ENCODE results near the gene SCN1B.
"Not testable (repeated sequence)": the region's sequence is repeated elsewhere in the genome, so short reads cannot be mapped to it uniquely, and the experiment has no call there.

The SCN1B gene

DNA sequence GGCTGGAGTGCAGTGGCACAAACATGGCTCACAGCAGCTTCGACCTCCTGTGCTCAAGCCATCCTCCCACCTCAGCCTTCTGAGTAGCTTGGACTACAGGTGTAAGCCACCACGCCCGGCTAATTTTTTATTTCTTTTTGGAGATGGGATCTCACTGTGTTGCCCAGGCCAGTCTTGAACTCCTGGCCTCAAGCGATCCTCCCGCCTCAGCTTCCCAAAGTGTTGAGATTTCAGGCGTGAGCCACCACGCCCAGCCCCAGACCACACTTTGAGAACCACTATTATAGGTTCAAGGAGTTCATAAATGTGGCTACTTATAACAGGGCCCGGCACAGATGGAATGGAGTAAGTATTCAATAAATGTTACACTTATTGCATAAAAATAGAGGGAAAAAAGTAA lies 3.3 kb upstream of the SCN1B start:
- Histone ChIP-seq H3K4me2 (ENCODE audit: low read depth, low read length, poor library complexity, severe bottlenecking) (no peak overlapping the region), H3K9me2 (replicated peaks; ENCODE audit: insufficient read depth, low read length) (no peaks in the 10 kb centered on the region), H4K20me1 (ENCODE audit: low read depth, low read length) (no peaks in the 10 kb centered on the region), H3K36me3 (ENCODE audit: low read length) (no peaks in the 10 kb centered on the region), H3K27ac (ENCODE audit: low read depth, low read length) (no peak overlapping the region), H3K9me3 (ENCODE audit: insufficient read depth, low read length) (no peaks in the 10 kb centered on the region), H3K9ac (ENCODE audit: low read length) (no peak overlapping the region), H3K27me3 (ENCODE audit: low read length) (no peaks in the 10 kb centered on the region), H3K79me2 (ENCODE audit: insufficient read depth, low read length) (no peaks in the 10 kb centered on the region), H3F3A (ENCODE audit: insufficient read depth) (no peaks in the 10 kb centered on the region), H3K4me3 (ENCODE audit: insufficient read depth, low read length, poor library complexity, severe bottlenecking) (no peak overlapping the region), H2AFZ (ENCODE audit: low read depth, low read length, severe bottlenecking) (no peak overlapping the region)
- TF ChIP-seq EZH2phosphoT487 (conservative IDR thresholded peaks at IDR 0.05; ENCODE audit: low read length) (no peak), CTCF (IDR thresholded peaks at IDR 0.05; ENCODE audit: insufficient read depth, low read length, poor library complexity, severe bottlenecking) (no peak)

DNA sequence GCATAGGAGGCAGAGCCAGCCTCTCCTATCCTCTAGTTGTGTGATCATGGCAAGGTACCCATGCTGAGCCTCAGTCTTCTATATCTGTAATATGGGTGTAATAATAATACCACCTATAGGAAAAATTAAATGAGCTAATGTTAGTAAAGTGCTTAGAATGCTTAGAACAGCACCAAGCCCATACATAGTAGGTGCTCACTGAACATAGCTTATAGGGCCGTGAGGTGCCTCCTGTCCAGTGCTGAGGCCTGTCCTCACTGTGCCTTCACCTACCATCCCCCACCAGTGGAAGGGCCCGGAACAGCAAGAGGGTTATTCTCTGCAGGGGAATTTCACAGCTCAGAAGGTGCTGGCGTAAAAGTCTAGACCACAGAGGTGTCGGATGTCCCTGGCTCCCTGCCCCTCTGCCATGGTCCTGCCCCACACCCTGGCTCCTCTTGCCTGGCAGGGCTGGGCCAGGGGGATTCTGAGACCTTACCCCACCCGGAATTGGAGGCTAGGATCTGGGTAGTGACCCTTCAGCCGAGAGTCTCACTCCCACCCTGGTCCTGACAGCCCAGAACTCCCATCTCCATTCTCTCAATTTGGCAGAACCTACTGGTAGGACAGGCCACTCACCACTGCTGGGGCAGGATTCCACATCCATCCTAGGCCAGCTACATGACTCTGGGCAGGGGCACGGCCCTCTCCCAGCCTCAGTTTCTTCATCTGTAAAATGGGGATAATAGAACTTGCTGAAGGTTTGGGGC lies 2.2 kb upstream of the SCN1B start:
- H3K79me2 ChIP-seq (ENCODE audit: insufficient read depth, low read length): no peaks in the 10 kb centered on the region
- TF ChIP-seq EZH2phosphoT487 (conservative IDR thresholded peaks at IDR 0.05; ENCODE audit: low read length) (no peak), CTCF (IDR thresholded peaks at IDR 0.05; ENCODE audit: insufficient read depth, low read length, poor library complexity, severe bottlenecking) (no peak)
- H3K27me3 ChIP-seq (ENCODE audit: low read length): no peaks in the 10 kb centered on the region
- no peaks in the 10 kb centered on the region for H4K20me1 ChIP-seq (ENCODE audit: low read depth, low read length)
- H3K4me3 ChIP-seq (ENCODE audit: insufficient read depth, low read length, poor library complexity, severe bottlenecking): no peak overlapping the region
- H3F3A ChIP-seq (ENCODE audit: insufficient read depth): no peaks in the 10 kb centered on the region
- no peaks in the 10 kb centered on the region for H3K36me3 ChIP-seq (ENCODE audit: low read length)
- no peak overlapping the region for H3K9ac ChIP-seq (ENCODE audit: low read length)
- H3K27ac ChIP-seq (ENCODE audit: low read depth, low read length): no peak overlapping the region
- H3K9me3 ChIP-seq (ENCODE audit: insufficient read depth, low read length): no peaks in the 10 kb centered on the region
- H3K9me2 ChIP-seq (replicated peaks; ENCODE audit: insufficient read depth, low read length): no peaks in the 10 kb centered on the region
- H3K4me2 ChIP-seq (ENCODE audit: low read depth, low read length, poor library complexity, severe bottlenecking): no peak overlapping the region
- no peak overlapping the region for H2AFZ ChIP-seq (ENCODE audit: low read depth, low read length, severe bottlenecking)

DNA sequence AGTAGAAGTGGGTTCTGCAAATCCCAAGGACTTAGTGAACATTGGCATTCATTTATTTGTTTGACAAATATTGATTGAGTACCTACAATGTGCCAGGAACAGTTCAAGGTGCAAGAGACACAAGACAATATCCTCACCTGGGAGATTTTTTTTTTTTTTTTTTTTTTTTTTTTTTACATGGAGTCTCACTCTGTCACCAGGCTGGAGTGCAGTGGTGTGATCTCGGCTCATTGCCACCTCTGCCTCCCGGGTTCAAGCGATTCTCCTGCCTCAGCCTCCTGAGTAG lies 1.7 kb upstream of the SCN1B start:
- not testable (repeated sequence) for H3K9me2 ChIP-seq (replicated peaks; ENCODE audit: insufficient read depth, low read length); H3K36me3 ChIP-seq (ENCODE audit: low read length); H3K9me3 ChIP-seq (ENCODE audit: insufficient read depth, low read length); H2AFZ ChIP-seq (ENCODE audit: low read depth, low read length, severe bottlenecking); H3K4me2 ChIP-seq (ENCODE audit: low read depth, low read length, poor library complexity, severe bottlenecking); H3K4me3 ChIP-seq (ENCODE audit: insufficient read depth, low read length, poor library complexity, severe bottlenecking); H3K27ac ChIP-seq (ENCODE audit: low read depth, low read length); H3F3A ChIP-seq (ENCODE audit: insufficient read depth); H4K20me1 ChIP-seq (ENCODE audit: low read depth, low read length); H3K9ac ChIP-seq (ENCODE audit: low read length); H3K79me2 ChIP-seq (ENCODE audit: insufficient read depth, low read length); H3K27me3 ChIP-seq (ENCODE audit: low read length)

DNA sequence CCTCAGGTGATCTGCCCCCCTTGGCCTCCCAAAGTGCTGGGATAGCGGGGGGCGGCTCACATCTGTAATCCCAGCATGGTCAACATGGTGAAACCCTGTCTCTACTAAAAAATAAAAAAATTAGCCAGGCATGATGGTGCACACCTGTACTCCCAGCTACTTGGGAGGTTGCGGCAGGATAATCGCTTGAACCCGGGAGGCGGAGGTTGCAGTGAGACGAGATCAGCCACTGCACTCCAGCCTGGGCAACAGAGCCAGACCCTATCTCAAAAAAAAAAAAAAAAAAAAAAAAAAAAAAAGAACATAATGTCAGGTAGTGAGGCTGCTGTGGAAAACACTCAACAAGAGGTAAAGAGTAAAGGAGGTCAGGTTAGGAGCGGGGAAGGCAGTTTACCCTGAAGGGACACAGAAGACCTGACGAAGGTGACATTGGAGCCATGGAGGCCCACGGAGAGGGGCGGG lies 964 bp upstream of the SCN1B start:
- not testable (repeated sequence) for H3K9me3 ChIP-seq (ENCODE audit: insufficient read depth, low read length); H3K4me2 ChIP-seq (ENCODE audit: low read depth, low read length, poor library complexity, severe bottlenecking); H3K27ac ChIP-seq (ENCODE audit: low read depth, low read length); H3K4me3 ChIP-seq (ENCODE audit: insufficient read depth, low read length, poor library complexity, severe bottlenecking); H3K9me2 ChIP-seq (replicated peaks; ENCODE audit: insufficient read depth, low read length); H3K79me2 ChIP-seq (ENCODE audit: insufficient read depth, low read length); H3F3A ChIP-seq (ENCODE audit: insufficient read depth); H3K27me3 ChIP-seq (ENCODE audit: low read length); H4K20me1 ChIP-seq (ENCODE audit: low read depth, low read length); H2AFZ ChIP-seq (ENCODE audit: low read depth, low read length, severe bottlenecking); H3K9ac ChIP-seq (ENCODE audit: low read length); H3K36me3 ChIP-seq (ENCODE audit: low read length)
